ENCODE data around the gene PTOV1. TPM values are rescaled to one million over a fixed set of nuclear protein-coding genes. Genes with fewer than 3 reads are reported as not detected.

PTOV1 gene
- total and polyA plus RNA-seq, 2 of the 13 experiments (the other 11 are each of a cell fraction or from before 2014, with no cell fraction given): 63.5 to 68.5 TPM

DNA sequence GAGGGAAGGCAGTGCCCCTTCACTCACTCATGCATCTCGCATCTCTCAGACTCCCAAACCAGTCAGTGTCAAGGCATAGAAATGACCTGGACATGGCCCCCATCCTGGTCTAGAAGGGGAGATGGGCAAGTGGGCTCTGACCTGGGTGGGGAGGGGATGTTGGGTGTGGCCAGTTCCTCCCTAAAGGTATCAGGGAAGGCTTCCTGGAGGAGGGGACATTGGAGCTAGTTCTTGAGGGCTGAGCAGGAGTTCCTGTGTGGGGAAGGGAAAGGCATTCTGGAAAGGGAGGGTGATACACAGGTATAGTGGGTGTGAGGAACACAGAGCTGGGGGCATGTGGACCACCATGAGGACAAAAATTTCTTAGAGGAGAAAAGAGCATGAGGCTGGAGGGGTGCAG is 41.8 kb downstream of the PTOV1 start:
- in situ Hi-C loops (cut with HindIII; ENCODE audit: extremely low pct_ligation_motif_present, low pct_unique_long_range_greater_than_20kb): no loop called here
- no TSS peak for BruUV-seq (replicated peaks)
- H3K9ac ChIP-seq (ENCODE audit: insufficient read depth, low read depth, low read length): no peak overlapping the region
- intact Hi-C loops (cut with micrococcal nuclease; ENCODE audit: unreplicated experiment): no loop called here
- ChIA-PET CTCF (ENCODE audit: low intra/inter-chr PET ratio, low total read pairs) (no interaction called here), POLR2A (no interaction called here)
- peaks cover 15% of the 10 kb centered on the region for H3K4me1 ChIP-seq (ENCODE audit: insufficient read depth, low read length)
- H3K4me2 ChIP-seq (ENCODE audit: low read depth, low read length): no peak overlapping the region
- FAIRE-seq (no peak), ATAC-seq (no peak), DNase-seq (ENCODE audit: low spot score) (no peak)
- H4K20me1 ChIP-seq (ENCODE audit: insufficient read depth, low read length): no peaks in the 10 kb centered on the region
- no peaks in the 10 kb centered on the region for H3K9me3 ChIP-seq (ENCODE audit: low read length)
- TF ChIP-seq ZBTB21 (CRISPR knock-in tag; IDR thresholded peaks at IDR 0.05): no peak
- peak; percentile 22 for TF ChIP-seq ZFP36 (IDR thresholded peaks at IDR 0.05; ENCODE audit: borderline replicate concordance, low read depth, low read length, partially characterized antibody)
- TF ChIP-seq ZNF33A (CRISPR knock-in tag; IDR thresholded peaks at IDR 0.05; ENCODE audit: borderline replicate concordance): no peak
- peaks cover 9 to 17% of the 10 kb centered on the region in 2 experiments; a peak in 4 of 5 replicates for H3K27me3 ChIP-seq (ENCODE audit: control insufficient read depth in 1 of 2, insufficient read depth in 2 of 2, low read length in 2 of 2)
- 54% methylated on average over 1 of the region's 1 CpG for WGBS (ENCODE audit: low lambda C conversion rate)
- no peak overlapping the region for H3K4me3 ChIP-seq (replicated peaks in 1 of 3; ENCODE audit: insufficient read depth in 1 of 3, low read depth in 2 of 3, low read length in 3 of 3)
- no peaks in the 10 kb centered on the region for H3K79me2 ChIP-seq (ENCODE audit: insufficient read depth, low read length)
- H3K36me3 ChIP-seq (replicated peaks in 1 of 2; ENCODE audit: control insufficient read depth in 1 of 2, insufficient read depth in 2 of 2, low read length in 2 of 2): no peaks in the 10 kb centered on the region
- no peak overlapping the region for H2AFZ ChIP-seq (ENCODE audit: low read length)
- no peak overlapping the region for H3K27ac ChIP-seq (ENCODE audit: extremely low read length, insufficient read depth, low read length)

DNA sequence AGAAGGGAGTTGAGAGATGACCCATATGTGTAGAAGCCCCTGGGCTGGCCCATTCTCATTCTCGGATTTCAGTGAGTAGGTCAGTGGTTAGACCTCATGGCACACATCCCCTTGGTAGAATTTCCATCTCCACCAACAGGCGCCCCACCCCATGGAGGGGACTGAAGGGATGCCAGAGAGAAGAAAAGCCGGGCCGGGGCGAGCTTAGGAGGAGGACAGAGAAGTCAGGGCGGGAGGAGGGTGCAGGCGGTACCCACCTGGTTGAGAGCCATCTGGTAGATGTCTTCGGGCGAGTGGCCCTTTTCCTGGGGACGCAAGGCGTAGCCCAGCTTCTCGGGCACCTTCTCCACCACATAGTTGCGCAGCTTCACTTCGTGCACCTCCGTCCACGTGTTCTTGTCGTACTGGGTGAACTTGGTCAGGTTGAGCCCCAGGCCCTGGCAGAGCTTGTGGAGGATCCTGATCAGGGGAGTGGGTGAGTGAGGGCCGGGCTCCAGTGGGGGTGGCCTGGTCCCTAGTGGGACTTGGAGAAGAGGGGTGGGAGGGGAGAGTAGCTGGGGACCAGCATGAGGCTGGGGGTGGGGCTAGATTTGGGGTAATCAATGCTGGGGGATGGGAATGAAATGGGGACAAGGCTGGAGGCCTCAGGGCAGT is 43.2 kb downstream of the PTOV1 start:
- no peak overlapping the region for H3K4me2 ChIP-seq (ENCODE audit: low read depth, low read length)
- no TSS peak for BruUV-seq (replicated peaks)
- H3K9ac ChIP-seq (ENCODE audit: insufficient read depth, low read depth, low read length): no peak overlapping the region
- ATAC-seq (no peak), DNase-seq (ENCODE audit: low spot score) (no peak), FAIRE-seq (no peak)
- intact Hi-C loops (cut with micrococcal nuclease; ENCODE audit: unreplicated experiment): no loop called here
- no peak overlapping the region for H3K4me3 ChIP-seq (replicated peaks in 1 of 3; ENCODE audit: insufficient read depth in 1 of 3, low read depth in 2 of 3, low read length in 3 of 3)
- no peaks in the 10 kb centered on the region for H3K79me2 ChIP-seq (ENCODE audit: insufficient read depth, low read length)
- 52% methylated on average over 12 of the region's 18 CpGs for WGBS (ENCODE audit: low lambda C conversion rate)
- H3K36me3 ChIP-seq (replicated peaks in 1 of 2; ENCODE audit: control insufficient read depth in 1 of 2, insufficient read depth in 2 of 2, low read length in 2 of 2): no peaks in the 10 kb centered on the region
- no peak overlapping the region for H3K27ac ChIP-seq (ENCODE audit: extremely low read length, insufficient read depth, low read length)
- in situ Hi-C loops (cut with HindIII; ENCODE audit: extremely low pct_ligation_motif_present, low pct_unique_long_range_greater_than_20kb): no loop called here
- ChIA-PET POLR2A (no interaction called here), CTCF (ENCODE audit: low intra/inter-chr PET ratio, low total read pairs) (no interaction called here)
- H3K27me3 ChIP-seq (ENCODE audit: control insufficient read depth in 1 of 2, insufficient read depth in 2 of 2, low read length in 2 of 2): peaks cover 9 to 17% of the 10 kb centered on the region in 2 experiments; a peak in 4 of 5 replicates
- H2AFZ ChIP-seq (ENCODE audit: low read length): no peak overlapping the region
- H3K4me1 ChIP-seq (ENCODE audit: insufficient read depth, low read length): peaks cover 18% of the 10 kb centered on the region
- H3K9me3 ChIP-seq (ENCODE audit: low read length): no peaks in the 10 kb centered on the region
- H4K20me1 ChIP-seq (ENCODE audit: insufficient read depth, low read length): no peaks in the 10 kb centered on the region
- no peak for TF ChIP-seq KAT7 (CRISPR knock-in tag; IDR thresholded peaks at IDR 0.05; ENCODE audit: borderline replicate concordance)
- no peak for TF ChIP-seq ZBTB46 (CRISPR knock-in tag; IDR thresholded peaks at IDR 0.05; ENCODE audit: borderline replicate concordance)
- TF ChIP-seq TFDP1 (CRISPR knock-in tag; IDR thresholded peaks at IDR 0.05; ENCODE audit: borderline replicate concordance): no peak
- TF ChIP-seq REL (CRISPR knock-in tag; conservative IDR thresholded peaks at IDR 0.05): no peak
- TF ChIP-seq PHF8 (CRISPR knock-in tag; IDR thresholded peaks at IDR 0.05): no peak
- TF ChIP-seq JUNB (CRISPR knock-in tag; IDR thresholded peaks at IDR 0.05; ENCODE audit: borderline replicate concordance): no peak
- no peak for TF ChIP-seq KLF16 (CRISPR knock-in tag; IDR thresholded peaks at IDR 0.05)
- TF ChIP-seq ZNF432 (CRISPR knock-in tag; IDR thresholded peaks at IDR 0.05; ENCODE audit: borderline replicate concordance): no peak
- TF ChIP-seq ZNF800 (CRISPR knock-in tag; IDR thresholded peaks at IDR 0.05): no peak
- TF ChIP-seq KDM5B (CRISPR knock-in tag; IDR thresholded peaks at IDR 0.05; ENCODE audit: borderline replicate concordance): no peak

All from HepG2 (cell line).